Liver (tissue), 3 donors: Measurements from ENCODE around the gene GPR176.

ENCODE experiments used
- EGR1 ChIP-seq, 2 donors: IDR thresholded peaks; 2 replicates each; pipeline ENCODE4 v1.6.1; 2016 to 2018; ENCODE audit warnings: antibody characterized with exemption in 2 of 2, low read depth in 2 of 2
- FOXA1 ChIP-seq: IDR thresholded peaks from 2 replicates; pipeline ENCODE4 v1.6.1; 2016; ENCODE audit warnings: antibody characterized with exemption
- GABPA ChIP-seq, 2 donors: IDR thresholded peaks in 1 of 2; conservative IDR thresholded peaks in 1 of 2; 2 replicates each; pipeline ENCODE4 v1.6.1; 2016; ENCODE audit warnings: antibody characterized with exemption in 2 of 2, mild to moderate bottlenecking in 1 of 2, moderate library complexity in 1 of 2
- HNF4A ChIP-seq, 2 donors: conservative IDR thresholded peaks; 2 replicates each; pipeline ENCODE4 v1.6.1; 2016; ENCODE audit warnings: antibody characterized with exemption in 2 of 2, mild to moderate bottlenecking in 2 of 2
- HNF4G ChIP-seq: IDR thresholded peaks from 2 replicates; pipeline ENCODE4 v1.6.1; 2016; ENCODE audit warnings: antibody characterized with exemption
- JUND ChIP-seq, 2 donors: IDR thresholded peaks; 2 replicates each; pipeline ENCODE4 v1.6.1; 2016; ENCODE audit warnings: antibody characterized with exemption in 2 of 2
- NR2F2 ChIP-seq: IDR thresholded peaks from 2 replicates; pipeline ENCODE4 v1.6.1; 2016; ENCODE audit warnings: antibody characterized with exemption
- RAD21 ChIP-seq, 2 donors: IDR thresholded peaks; 2 replicates each; pipeline ENCODE4 v1.6.1; 2016; ENCODE audit warnings: antibody characterized with exemption in 2 of 2, mild to moderate bottlenecking in 2 of 2
- RXRA ChIP-seq, 2 donors: IDR thresholded peaks; 2 replicates each; pipeline ENCODE4 v1.6.1; 2017 to 2018; ENCODE audit warnings: antibody characterized with exemption in 2 of 2, mild to moderate bottlenecking in 1 of 2
- TF ChIP-seq, protein P1 (sequence below): IDR thresholded peaks from 2 replicates; pipeline ENCODE4 v1.6.1; 2016; ENCODE audit warnings: antibody characterized with exemption
- TF ChIP-seq, protein P2 (sequence below): fragments of 150-350 bp; IDR thresholded peaks from 2 replicates; pipeline ENCODE4 v1.5.1; 2017; ENCODE audit warnings: improper control_type of control experiment, low read depth, low read length; ENCODE audit not compliant: missing input control
- TF ChIP-seq, protein P3 (sequence below): IDR thresholded peaks from 2 replicates; pipeline ENCODE4 v1.6.1; 2016; ENCODE audit warnings: antibody characterized with exemption
- TF ChIP-seq, protein P4 (sequence below): IDR thresholded peaks from 2 replicates; pipeline ENCODE4 v1.6.1; 2016; ENCODE audit warnings: antibody characterized with exemption
- TF ChIP-seq, protein P5 (sequence below): IDR thresholded peaks from 2 replicates; pipeline ENCODE4 v1.6.1; 2016; ENCODE audit warnings: antibody characterized with exemption, mild to moderate bottlenecking
- donor health status: healthy.
- donor health status: healthy.

DNA sequence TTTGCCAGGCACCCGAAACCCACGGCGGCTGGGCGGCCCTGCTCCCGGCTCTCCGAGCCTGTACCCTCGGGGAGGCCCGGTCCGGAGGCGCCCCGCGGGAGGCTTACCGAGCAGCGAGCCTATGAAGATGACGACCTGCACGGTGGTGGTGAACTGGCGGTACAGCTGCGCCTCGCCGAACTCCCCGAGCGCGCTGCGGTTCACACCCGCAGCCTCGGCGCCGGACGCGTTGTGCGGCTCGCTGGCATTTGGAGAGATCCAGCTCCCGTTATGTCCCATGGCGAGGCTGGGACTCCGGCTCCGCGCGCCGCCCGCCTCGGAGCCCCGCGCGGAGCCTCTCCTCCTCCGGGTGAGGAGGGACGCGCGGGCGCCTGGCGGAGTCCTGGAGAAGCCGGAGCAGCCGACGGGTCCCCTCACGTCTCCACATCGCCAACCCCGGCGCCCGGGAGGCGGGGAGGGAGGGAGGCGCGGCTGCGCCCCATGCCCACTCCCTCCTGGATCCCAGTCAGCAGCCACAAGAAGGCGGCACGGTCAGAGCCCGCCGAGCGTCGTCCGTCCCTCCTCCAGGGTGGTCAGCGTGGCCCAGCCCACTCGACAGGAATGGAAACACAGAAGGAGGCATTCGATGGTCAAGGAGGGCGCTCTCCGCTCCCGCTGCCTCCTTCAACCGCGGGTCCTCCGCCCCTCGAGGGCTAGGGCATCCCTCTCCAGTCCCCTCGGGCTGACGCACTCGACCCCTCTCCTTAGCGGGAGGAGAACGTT, at the start of gene GPR176:
- TF ChIP-seq, protein P1, sequence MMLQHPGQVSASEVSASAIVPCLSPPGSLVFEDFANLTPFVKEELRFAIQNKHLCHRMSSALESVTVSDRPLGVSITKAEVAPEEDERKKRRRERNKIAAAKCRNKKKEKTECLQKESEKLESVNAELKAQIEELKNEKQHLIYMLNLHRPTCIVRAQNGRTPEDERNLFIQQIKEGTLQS, result no peak
- no peak for TF ChIP-seq RAD21 (IDR thresholded peaks at IDR 0.05)
- TF ChIP-seq, protein P2, sequence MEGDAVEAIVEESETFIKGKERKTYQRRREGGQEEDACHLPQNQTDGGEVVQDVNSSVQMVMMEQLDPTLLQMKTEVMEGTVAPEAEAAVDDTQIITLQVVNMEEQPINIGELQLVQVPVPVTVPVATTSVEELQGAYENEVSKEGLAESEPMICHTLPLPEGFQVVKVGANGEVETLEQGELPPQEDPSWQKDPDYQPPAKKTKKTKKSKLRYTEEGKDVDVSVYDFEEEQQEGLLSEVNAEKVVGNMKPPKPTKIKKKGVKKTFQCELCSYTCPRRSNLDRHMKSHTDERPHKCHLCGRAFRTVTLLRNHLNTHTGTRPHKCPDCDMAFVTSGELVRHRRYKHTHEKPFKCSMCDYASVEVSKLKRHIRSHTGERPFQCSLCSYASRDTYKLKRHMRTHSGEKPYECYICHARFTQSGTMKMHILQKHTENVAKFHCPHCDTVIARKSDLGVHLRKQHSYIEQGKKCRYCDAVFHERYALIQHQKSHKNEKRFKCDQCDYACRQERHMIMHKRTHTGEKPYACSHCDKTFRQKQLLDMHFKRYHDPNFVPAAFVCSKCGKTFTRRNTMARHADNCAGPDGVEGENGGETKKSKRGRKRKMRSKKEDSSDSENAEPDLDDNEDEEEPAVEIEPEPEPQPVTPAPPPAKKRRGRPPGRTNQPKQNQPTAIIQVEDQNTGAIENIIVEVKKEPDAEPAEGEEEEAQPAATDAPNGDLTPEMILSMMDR, result no peak
- TF ChIP-seq NR2F2, result no peak
- TF ChIP-seq, protein P3, sequence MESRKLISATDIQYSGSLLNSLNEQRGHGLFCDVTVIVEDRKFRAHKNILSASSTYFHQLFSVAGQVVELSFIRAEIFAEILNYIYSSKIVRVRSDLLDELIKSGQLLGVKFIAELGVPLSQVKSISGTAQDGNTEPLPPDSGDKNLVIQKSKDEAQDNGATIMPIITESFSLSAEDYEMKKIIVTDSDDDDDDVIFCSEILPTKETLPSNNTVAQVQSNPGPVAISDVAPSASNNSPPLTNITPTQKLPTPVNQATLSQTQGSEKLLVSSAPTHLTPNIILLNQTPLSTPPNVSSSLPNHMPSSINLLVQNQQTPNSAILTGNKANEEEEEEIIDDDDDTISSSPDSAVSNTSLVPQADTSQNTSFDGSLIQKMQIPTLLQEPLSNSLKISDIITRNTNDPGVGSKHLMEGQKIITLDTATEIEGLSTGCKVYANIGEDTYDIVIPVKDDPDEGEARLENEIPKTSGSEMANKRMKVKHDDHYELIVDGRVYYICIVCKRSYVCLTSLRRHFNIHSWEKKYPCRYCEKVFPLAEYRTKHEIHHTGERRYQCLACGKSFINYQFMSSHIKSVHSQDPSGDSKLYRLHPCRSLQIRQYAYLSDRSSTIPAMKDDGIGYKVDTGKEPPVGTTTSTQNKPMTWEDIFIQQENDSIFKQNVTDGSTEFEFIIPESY, result no peak
- TF ChIP-seq, protein P4, sequence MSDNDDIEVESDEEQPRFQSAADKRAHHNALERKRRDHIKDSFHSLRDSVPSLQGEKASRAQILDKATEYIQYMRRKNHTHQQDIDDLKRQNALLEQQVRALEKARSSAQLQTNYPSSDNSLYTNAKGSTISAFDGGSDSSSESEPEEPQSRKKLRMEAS, result no peak
- TF ChIP-seq, protein P5, sequence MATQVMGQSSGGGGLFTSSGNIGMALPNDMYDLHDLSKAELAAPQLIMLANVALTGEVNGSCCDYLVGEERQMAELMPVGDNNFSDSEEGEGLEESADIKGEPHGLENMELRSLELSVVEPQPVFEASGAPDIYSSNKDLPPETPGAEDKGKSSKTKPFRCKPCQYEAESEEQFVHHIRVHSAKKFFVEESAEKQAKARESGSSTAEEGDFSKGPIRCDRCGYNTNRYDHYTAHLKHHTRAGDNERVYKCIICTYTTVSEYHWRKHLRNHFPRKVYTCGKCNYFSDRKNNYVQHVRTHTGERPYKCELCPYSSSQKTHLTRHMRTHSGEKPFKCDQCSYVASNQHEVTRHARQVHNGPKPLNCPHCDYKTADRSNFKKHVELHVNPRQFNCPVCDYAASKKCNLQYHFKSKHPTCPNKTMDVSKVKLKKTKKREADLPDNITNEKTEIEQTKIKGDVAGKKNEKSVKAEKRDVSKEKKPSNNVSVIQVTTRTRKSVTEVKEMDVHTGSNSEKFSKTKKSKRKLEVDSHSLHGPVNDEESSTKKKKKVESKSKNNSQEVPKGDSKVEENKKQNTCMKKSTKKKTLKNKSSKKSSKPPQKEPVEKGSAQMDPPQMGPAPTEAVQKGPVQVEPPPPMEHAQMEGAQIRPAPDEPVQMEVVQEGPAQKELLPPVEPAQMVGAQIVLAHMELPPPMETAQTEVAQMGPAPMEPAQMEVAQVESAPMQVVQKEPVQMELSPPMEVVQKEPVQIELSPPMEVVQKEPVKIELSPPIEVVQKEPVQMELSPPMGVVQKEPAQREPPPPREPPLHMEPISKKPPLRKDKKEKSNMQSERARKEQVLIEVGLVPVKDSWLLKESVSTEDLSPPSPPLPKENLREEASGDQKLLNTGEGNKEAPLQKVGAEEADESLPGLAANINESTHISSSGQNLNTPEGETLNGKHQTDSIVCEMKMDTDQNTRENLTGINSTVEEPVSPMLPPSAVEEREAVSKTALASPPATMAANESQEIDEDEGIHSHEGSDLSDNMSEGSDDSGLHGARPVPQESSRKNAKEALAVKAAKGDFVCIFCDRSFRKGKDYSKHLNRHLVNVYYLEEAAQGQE, result no peak
- TF ChIP-seq JUND (IDR thresholded peaks at IDR 0.05), result no peak
- no peak for TF ChIP-seq HNF4A (conservative IDR thresholded peaks at IDR 0.05)
- no peak for TF ChIP-seq FOXA1
- no peak for TF ChIP-seq EGR1 (IDR thresholded peaks at IDR 0.05; ENCODE audit: low read depth in 2 of 2)
- no peak for TF ChIP-seq GABPA (IDR thresholded peaks at IDR 0.05 in 1 of 2, conservative IDR thresholded peaks at IDR 0.05 in 1 of 2)
- no peak for TF ChIP-seq RXRA (IDR thresholded peaks at IDR 0.05)
- no peak for TF ChIP-seq HNF4G
